LNCaP clone FGC (cell line): ENCODE data around the gene NDST1.

Experiments
- DNase-seq: peaks from one replicate; pipeline ENCODE4 v3.0.0-alpha.2; 2011; ENCODE audit warnings: low read depth
- H3K4me3 ChIP-seq: 2 replicates; pipeline ENCODE4 v1.5.1; 2011; ENCODE audit warnings: mild to moderate bottlenecking, low read depth, low read length, control low read depth
- TF ChIP-seq, protein P1 (sequence below): IDR thresholded peaks from 2 replicates; pipeline ENCODE4 v1.5.1; 2012; ENCODE audit warnings: mild to moderate bottlenecking; ENCODE audit not compliant: control insufficient read depth, insufficient read depth; ENCODE audit errors: extremely low read depth

The NDST1 gene

DNA sequence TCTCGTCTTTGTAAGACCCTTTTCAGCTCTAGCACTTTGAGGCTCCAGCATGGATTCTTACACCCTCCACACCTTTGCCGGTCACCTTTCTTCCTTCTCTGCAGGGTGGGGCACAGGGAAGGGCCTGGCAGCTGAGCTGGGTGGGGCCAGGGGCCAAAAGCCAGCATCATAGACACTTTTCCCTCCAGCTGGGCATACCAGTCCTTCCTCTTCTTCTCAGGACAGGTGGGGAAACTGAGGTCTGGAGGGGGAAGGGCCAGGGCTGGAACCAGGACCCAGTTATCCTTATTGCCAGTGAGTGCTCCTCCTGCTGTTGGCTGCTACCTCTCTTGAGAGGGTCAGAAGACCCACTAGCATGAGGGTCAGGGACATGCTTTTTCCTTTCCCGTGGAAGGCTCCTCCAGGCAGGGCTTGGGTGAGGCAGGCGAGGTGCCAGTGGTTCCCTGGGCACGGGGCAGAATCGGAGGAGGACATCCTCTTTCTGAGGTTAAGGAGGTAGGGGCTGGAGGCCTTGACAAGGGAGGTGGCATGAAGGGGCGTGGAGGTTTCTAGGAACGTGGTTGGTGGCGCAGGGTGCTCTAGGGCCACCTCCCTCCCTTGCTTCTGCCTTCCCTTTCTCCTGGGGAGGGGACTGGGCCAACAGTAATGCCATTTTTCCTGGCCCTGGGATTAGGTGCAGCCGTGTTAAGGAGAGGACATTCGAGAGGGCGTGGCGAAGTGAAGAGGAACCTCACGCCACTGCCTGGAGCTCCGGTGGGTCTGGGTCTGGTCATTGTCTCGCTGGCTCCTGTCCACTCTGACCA is at the start of gene NDST1:
Gene NDST1, plus strand, starts transcription at position 658 of the 803 bp plus-strand sequence. CDS start 13,124 bp downstream, outside the sequence.
- no peak within 1 kb of the TSS for H3K4me3 ChIP-seq
- TF ChIP-seq, protein P1, sequence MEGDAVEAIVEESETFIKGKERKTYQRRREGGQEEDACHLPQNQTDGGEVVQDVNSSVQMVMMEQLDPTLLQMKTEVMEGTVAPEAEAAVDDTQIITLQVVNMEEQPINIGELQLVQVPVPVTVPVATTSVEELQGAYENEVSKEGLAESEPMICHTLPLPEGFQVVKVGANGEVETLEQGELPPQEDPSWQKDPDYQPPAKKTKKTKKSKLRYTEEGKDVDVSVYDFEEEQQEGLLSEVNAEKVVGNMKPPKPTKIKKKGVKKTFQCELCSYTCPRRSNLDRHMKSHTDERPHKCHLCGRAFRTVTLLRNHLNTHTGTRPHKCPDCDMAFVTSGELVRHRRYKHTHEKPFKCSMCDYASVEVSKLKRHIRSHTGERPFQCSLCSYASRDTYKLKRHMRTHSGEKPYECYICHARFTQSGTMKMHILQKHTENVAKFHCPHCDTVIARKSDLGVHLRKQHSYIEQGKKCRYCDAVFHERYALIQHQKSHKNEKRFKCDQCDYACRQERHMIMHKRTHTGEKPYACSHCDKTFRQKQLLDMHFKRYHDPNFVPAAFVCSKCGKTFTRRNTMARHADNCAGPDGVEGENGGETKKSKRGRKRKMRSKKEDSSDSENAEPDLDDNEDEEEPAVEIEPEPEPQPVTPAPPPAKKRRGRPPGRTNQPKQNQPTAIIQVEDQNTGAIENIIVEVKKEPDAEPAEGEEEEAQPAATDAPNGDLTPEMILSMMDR = no peak
- DNase-seq = no peak

DNA sequence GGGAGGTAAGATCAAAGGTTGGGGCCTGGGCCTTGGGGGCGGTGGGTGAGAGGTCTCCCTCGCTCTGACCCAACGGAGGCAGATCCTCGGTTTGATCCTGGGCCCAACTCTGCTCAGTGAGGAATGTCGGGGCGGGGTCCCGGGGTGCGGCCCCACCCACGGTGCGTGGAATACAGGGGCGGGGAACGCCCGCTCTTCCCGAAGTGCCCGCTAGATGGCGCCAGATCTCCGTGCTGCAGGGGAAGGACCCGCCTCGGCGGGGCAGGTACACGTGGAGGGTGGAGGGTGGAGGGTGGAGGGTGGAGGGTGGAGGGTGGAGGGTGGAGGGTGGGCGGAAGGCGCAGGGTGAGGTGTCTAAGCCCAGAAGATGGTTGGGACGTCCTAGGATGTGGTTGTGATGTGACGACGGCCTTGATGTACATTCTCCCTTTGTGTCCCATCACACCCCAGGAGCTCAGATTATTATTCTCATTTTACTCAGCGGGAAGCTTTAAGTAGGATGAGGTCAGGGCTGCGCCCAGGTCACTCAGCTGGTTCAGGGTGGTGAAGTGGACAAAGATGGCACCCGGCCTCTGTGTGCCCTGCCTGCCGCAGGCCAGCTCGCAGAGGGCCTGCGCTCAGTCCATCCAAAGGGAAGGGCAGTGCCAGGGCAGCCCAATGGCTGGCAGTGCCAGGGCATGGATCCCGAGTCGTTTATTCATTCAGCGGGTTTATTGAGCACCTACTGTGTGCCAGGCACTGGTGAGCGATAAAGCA is 49.0 kb upstream of the NDST1 start:
- TF ChIP-seq, protein P1 = peak; percentile 97
- DNase-seq = no peak
- H3K4me3 ChIP-seq = no peak overlapping the region

DNA sequence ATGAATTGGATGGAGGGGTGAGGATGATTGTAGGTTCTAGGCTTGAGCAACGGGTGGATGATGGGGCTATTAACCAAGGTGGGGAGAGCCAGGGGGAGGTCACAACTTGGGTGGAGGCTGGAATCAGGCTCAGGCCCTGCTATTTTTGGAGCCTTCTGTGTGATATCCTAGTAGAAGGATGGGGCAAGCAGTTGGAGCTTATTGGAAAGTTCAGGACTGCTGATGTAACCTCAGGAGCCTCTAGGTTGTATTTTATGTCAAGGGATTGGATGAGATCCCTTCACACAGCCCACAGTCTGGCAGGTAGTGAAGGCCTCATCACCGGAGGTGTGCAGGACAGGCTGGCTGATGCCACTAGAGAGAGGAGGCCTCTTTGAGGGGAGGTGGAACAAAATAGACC is 47.1 kb upstream of the NDST1 start:
- no peak overlapping the region for H3K4me3 ChIP-seq
- DNase-seq = no peak
- TF ChIP-seq, protein P1 = no peak

DNA sequence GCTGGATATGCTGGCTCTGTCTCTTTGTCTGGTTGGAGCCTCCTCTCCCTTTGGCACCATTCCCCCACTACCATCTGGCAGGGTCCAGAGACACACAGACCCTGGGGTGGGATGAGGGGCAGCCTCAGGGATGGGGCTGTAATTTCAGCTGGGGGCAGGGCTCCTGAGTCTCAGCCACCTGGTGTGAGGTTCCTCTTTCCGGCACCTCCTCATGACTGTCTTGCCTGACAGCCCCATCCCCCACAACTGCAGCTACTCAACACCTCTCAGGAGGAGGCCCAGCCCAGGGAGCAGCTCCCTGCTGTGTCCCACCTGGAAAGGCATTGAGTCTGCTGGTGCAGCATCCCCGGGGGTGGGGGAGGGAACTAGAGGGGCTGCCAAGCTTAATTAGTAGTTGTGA is 46.7 kb upstream of the NDST1 start:
- H3K4me3 ChIP-seq = no peak overlapping the region
- DNase-seq = no peak
- TF ChIP-seq, protein P1 = no peak

DNA sequence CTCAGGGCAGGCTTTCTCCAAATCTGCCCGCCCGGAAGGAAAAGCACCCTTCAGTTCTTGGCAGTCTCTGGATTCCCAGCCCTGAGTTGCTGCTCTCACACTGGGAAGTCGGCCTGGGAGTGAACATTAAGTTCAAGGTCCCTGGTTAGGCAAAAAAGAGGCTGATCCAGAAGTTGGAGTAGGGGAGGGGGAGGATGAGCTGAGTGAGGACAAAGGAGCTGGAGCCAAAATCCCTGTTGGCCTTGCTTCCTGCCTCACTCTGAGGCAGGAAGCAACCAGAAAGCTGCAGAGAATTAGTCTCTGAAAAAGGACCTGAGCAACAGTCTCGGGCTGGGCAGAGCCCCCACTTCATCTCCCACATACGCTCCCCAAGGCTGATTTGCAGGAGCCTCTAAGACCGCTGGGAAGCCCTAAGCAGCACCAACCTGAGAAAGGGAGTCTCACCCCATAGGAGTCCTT is 43.3 kb upstream of the NDST1 start:
- no peak for DNase-seq
- TF ChIP-seq, protein P1 = no peak
- no peak overlapping the region for H3K4me3 ChIP-seq

DNA sequence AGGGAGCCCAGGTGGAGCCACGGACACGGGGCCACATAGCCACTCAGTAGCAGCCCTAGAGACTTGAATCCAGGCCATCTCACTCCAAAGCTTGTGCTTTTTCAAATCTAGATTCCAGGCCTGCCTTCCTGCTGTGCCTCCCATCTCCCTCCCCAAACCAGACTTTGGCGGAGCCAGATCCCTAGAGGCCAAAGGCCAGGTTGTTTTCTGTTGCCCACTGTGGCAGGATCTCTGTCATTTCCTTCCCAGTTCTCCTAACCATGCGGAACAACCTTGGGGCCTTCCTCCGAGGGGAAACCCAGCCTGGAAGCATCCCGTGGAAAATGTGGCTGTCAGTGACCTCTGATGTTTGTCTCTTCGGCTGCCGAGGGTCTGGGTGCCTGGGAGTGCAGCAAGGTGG is 42.0 kb upstream of the NDST1 start:
- TF ChIP-seq, protein P1 = no peak
- DNase-seq = no peak
- H3K4me3 ChIP-seq = no peak overlapping the region
